Measurements from ENCODE around the gene RTCB.

DNA sequence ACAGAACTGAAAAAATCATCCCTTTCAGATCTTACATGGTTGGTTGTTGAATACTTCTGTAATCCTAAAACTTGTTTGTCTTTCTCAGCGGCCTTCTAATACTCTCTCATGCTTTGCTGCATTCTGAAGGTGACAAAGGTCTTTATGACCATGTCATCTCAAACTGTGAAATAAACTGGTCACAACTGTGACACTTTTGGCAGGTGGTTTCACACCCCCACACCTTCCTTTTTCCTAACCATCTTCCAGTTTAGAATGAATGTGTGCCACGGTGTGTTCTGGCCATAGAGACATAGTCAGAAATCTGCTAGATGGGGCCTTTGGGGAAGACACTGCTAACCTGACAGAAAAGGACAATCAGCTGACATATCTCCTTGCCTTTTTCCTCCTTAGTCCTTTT, 69.1 kb downstream of the RTCB start:
- TF ChIP-seq, protein P1, sequence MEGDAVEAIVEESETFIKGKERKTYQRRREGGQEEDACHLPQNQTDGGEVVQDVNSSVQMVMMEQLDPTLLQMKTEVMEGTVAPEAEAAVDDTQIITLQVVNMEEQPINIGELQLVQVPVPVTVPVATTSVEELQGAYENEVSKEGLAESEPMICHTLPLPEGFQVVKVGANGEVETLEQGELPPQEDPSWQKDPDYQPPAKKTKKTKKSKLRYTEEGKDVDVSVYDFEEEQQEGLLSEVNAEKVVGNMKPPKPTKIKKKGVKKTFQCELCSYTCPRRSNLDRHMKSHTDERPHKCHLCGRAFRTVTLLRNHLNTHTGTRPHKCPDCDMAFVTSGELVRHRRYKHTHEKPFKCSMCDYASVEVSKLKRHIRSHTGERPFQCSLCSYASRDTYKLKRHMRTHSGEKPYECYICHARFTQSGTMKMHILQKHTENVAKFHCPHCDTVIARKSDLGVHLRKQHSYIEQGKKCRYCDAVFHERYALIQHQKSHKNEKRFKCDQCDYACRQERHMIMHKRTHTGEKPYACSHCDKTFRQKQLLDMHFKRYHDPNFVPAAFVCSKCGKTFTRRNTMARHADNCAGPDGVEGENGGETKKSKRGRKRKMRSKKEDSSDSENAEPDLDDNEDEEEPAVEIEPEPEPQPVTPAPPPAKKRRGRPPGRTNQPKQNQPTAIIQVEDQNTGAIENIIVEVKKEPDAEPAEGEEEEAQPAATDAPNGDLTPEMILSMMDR (IDR thresholded peaks at IDR 0.05) = no peak
- no peak for TF ChIP-seq POLR2A (IDR thresholded peaks at IDR 0.05)

Measured in Peyer's patch (tissue), 4 donors.